HG03469 (cell line): ENCODE results near the gene BTF3.
"Not testable (repeated sequence)": the region's sequence is repeated elsewhere in the genome, so short reads cannot be mapped to it uniquely, and the experiment has no call there.

Experiments used
- ATAC-seq: cut with Tn5 transposase; IDR thresholded peaks from one replicate; pipeline ENCODE4 v1.9.1; 2021; ENCODE audit warnings: mild to moderate bottlenecking, moderate library complexity, moderate number of reproducible peaks; ENCODE audit not compliant: unreplicated experiment

Gene BTF3

DNA sequence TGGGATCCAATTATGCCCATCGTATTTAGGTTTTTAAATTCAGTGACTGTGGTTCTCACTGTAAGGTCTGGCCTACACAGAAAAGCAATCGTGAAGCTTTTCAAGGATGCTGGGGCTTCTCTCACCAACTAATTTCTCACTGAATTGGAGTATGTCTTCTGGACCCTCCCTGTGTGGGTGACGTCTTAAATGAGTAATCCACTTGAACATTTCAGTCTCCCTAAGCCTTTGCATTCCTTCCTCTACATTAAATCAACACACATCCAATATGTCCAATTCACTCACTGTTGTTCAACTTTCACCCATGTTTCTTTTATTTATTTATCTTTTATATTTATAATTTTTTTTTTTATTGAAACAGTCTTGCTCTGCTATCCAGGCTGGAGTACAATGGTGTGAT lies 12.5 kb upstream of the BTF3 start:
- no peak for ATAC-seq

- ATAC-seq, result no peak
Measured at GRCh38 chr5:73486119-73486899, 11.9 kb upstream of the BTF3 start.

GRCh38 chr5:73487257-73487656 lies 11.0 kb upstream of the BTF3 start:
- not testable (repeated sequence) for ATAC-seq

GRCh38 chr5:73487815-73488214 lies 10.4 kb upstream of the BTF3 start:
- no peak for ATAC-seq

GRCh38 chr5:73488806-73489205 lies 9.4 kb upstream of the BTF3 start:
- no peak for ATAC-seq

GRCh38 chr5:73490088-73490487 lies 8.2 kb upstream of the BTF3 start:
- ATAC-seq, result no peak

GRCh38 chr5:73491155-73491554 lies 7.1 kb upstream of the BTF3 start:
- ATAC-seq, result no peak

GRCh38 chr5:73493421-73493820 lies 4.8 kb upstream of the BTF3 start:
- ATAC-seq, result no peak

DNA sequence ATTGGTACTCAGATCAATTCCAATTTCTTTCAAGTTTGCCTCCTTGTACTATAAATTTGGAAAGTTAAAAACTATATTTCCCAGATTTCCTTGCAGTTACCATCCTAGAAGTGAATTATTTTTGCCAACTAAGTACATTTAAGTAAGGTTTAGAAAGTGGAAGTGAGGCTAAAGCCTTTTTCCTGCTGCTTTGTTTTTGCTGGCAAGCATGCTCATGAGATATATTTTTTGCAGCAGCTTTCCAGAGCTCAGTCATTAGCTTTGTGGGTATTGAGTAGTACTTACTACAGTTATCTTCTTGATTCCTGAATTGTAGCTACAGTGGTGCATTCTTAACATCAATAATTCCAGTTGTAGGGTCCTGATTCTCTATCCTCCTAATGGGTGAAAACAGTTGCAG lies 3.5 kb upstream of the BTF3 start:
- no peak for ATAC-seq

DNA sequence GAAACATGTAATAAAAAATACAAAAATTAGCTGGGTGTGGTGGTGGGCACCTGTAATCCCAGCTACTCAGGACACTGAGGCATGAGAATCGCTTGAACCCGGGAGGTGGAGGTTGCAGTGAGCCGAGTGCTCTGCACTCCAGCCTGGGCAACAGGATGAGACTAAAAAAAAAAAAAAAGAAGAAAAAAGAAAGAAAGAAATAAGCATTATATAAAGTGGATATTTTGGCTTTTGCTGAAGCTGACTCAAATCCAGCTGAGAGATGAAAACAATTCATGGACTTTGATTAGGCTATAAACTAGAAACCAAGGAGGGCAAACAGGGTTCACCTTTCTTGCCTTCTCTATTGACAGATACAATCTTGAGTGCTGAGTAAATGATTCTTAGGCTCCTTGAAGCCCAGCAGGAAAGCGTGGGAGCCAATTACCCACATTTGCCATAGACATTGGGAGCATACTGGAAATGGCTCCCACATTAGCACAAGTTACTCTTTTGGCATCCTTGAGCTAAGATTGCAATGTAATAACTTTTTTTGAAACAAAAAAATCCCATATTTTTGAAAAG lies 2.4 kb upstream of the BTF3 start:
- ATAC-seq, result no peak

- ATAC-seq, result no peak
Measured at GRCh38 chr5:73496984-73497457, 1.2 kb upstream of the BTF3 start.

DNA sequence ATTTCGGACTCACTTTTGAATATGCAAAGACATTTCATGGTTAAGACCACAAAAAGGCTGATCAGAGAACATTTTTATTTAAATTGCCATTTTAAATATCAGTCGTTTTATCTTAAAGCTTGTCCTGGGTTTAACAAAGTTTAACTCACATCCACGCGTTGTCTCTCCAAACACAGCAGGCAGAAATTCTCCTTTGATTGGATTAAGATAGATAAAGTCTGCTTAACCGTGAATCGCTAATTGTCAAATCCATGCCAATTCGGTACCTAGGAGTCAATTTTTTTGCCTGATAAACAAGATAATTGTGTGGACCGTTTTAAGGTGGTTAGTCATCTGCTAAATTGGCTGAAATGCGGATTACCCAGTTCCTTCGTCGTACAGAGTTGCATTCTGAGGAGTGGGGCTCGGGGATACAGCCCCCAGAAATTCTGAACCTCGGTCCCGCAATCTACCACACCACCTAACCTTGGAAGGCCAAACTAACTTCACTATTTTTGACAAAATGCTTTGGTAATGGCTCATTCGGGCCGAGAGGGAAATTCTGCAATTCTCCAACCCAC lies 665 bp upstream of the BTF3 start:
- ATAC-seq, result no peak

- ATAC-seq, result no peak
Measured at GRCh38 chr5:73499187-73499586, 945 bp downstream of the BTF3 start.

GRCh38 chr5:73499756-73500155 lies 1.5 kb downstream of the BTF3 start:
- no peak for ATAC-seq

GRCh38 chr5:73501406-73501805 lies 3.2 kb downstream of the BTF3 start:
- ATAC-seq, result no peak

DNA sequence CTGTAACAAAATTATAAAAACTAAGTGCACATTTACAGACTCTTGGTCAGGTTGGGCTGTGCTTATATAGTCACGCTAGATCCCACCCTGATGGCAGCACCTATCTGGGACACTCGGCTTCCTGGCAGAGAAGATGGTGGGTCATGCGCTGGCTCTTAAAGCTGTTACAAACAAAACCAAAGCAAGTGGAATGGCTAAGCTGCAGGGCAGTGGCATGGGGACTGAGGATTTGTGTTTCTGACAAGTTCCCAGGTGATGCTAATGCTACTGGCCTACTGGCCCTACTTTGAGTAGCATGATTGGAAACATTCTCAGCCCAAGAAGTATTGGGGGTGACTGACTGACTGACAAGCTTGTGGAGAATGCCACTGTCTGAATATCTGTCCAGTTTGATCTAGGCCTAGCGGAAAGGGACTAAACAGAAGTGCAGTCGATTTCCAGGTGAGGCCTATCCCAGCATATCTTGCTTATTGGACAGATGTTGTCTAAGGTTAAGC lies 8.3 kb downstream of the BTF3 start:
- ATAC-seq, result no peak

- no peak for ATAC-seq
Measured at GRCh38 chr5:73507062-73507461, 8.8 kb downstream of the BTF3 start.

- ATAC-seq, result not testable (repeated sequence)
Measured at GRCh38 chr5:73508521-73508920, 10.3 kb downstream of the BTF3 start.

DNA sequence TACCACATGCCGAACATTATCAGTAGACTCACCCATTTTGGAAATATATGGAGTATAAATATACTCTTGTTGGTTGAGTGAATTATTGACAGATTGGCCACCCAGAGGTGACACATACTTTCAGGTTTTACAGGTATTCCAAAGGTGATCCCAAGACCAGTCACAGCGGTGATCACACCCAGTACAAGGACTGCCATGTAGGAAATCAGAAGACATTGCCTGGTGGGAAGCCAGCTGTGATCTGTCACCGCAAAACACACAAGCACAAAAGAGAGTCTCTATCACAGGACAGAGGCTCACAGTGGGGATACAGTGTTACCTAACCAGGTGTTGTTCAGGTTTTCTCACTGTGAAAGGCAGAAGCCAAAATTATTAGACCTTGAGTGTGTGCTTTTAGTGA lies 15.8 kb downstream of the BTF3 start:
- ATAC-seq, result no peak

- ATAC-seq, result no peak
Measured at GRCh38 chr5:73514418-73514817, 16.2 kb downstream of the BTF3 start.

- no peak for ATAC-seq
Measured at GRCh38 chr5:73515232-73515631, 17.0 kb downstream of the BTF3 start.
